Calu3 (cell line): ENCODE measurements around the gene GAS6. TPM values are rescaled to one million over a fixed set of nuclear protein-coding genes. Genes with fewer than 3 reads are reported as not detected.
"Not testable (repeated sequence)": the region's sequence is repeated elsewhere in the genome, so short reads cannot be mapped to it uniquely, and the experiment has no call there.

ENCODE experiments used
- BruUV-seq: library from RNA; stranded (reverse); fragments of 400-500 nt; replicated peaks from 2 replicates; lab custom pipeline; 2021; lab: Mats Ljungman, UMichigan
- CTCF ChIA-PET: fragments of 300-600 bp; sonication (Branson Sonifier 250); formaldehyde crosslinking; loops from one replicate; lab custom pipeline; 2022; ENCODE audit warnings: antibody characterized with exemption; lab: Charles Lee
- DNase-seq: peaks from one replicate; pipeline ENCODE4 v3.0.0; 2022
- H3K27ac Mint-ChIP-seq: one replicate; pipeline ENCODE4 v1.8.0; 2022; ENCODE audit warnings: mixed read lengths; ENCODE audit not compliant: unreplicated experiment
- H3K27me3 Mint-ChIP-seq: one replicate; pipeline ENCODE4 v1.8.0; 2022; ENCODE audit warnings: mixed read lengths; ENCODE audit not compliant: unreplicated experiment
- H3K36me3 Mint-ChIP-seq: one replicate; pipeline ENCODE4 v1.8.0; 2022; ENCODE audit warnings: mild to moderate bottlenecking, moderate library complexity, mixed read lengths; ENCODE audit not compliant: insufficient read depth, unreplicated experiment
- H3K4me1 Mint-ChIP-seq: one replicate; pipeline ENCODE4 v1.8.0; 2022; ENCODE audit warnings: mild to moderate bottlenecking, low read depth, mixed read lengths; ENCODE audit not compliant: unreplicated experiment
- H3K4me3 Mint-ChIP-seq: one replicate; pipeline ENCODE4 v1.8.0; 2022; ENCODE audit warnings: mild to moderate bottlenecking, low read depth, moderate library complexity, mixed read lengths; ENCODE audit not compliant: unreplicated experiment
- H3K9me3 Mint-ChIP-seq: one replicate; pipeline ENCODE4 v1.8.0; 2022; ENCODE audit warnings: low read depth, mixed read lengths; ENCODE audit not compliant: unreplicated experiment
- CTCF ChIP-seq: fragments of 200-600 bp; IDR thresholded peaks from one replicate; pipeline ENCODE4 v1.8.0; 2022; ENCODE audit warnings: antibody characterized with exemption; ENCODE audit not compliant: unreplicated experiment
- intact Hi-C: fragments of 100-400 bp; cut with micrococcal nuclease; formaldehyde crosslinking; loops from one replicate; pipeline ENCODE4 v1.10.0; 2022; ENCODE audit not compliant: unreplicated experiment
- total RNA-seq: library from RNA; stranded (reverse); gene quantifications from 2 replicates; pipeline ENCODE4 v1.2.3, GENCODE V29; 2022

Gene GAS6
- total RNA-seq, 1 experiment from 2014 or later: 0.42 TPM

- H3K27me3 Mint-ChIP-seq: no peaks in the 10 kb centered on the region
- no peaks in the 10 kb centered on the region for H3K9me3 Mint-ChIP-seq
- TF ChIP-seq CTCF: no peak
- DNase-seq: no peak
- no TSS peak for BruUV-seq
- CTCF ChIA-PET: no interaction called here
- no peaks in the 10 kb centered on the region for H3K4me1 Mint-ChIP-seq
- intact Hi-C loops: no loop called here
- H3K4me3 Mint-ChIP-seq: no peak overlapping the region
- H3K27ac Mint-ChIP-seq: no peak overlapping the region
- no peaks in the 10 kb centered on the region for H3K36me3 Mint-ChIP-seq
These were observed 36.9 kb downstream of the GAS6 start for GRCh38 chr13:113827021-113827420.

DNA sequence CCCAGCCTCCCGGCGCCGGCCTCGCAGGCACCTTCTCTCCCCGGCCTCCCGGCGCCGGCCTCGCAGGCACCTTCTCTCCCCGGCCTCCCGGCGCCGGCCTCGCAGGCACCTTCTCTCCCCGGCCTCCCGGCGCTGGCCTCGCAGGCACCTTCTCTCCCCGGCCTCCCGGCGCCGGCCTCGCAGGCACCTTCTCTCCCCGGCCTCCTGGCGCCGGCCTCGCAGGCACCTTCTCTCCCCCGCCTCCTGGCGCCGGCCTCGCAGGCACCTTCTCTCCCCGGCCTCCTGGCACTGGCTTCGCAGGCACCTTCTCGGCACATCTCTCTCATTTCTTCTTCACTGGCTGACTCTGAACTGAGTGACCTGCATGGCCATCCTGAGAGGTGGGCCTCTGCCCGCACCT is 37.4 kb downstream of the GAS6 start:
- H3K36me3 Mint-ChIP-seq, H3K4me1 Mint-ChIP-seq, H3K27ac Mint-ChIP-seq, DNase-seq, H3K27me3 Mint-ChIP-seq, BruUV-seq, CTCF ChIA-PET, H3K4me3 Mint-ChIP-seq, intact Hi-C loops, H3K9me3 Mint-ChIP-seq: not testable (repeated sequence)

GRCh38 chr13:113825841-113826240 is 38.0 kb downstream of the GAS6 start:
- no peak for DNase-seq
- no peak overlapping the region for H3K27ac Mint-ChIP-seq
- intact Hi-C loops: no loop called here
- no peaks in the 10 kb centered on the region for H3K4me1 Mint-ChIP-seq
- CTCF ChIA-PET: no interaction called here
- TF ChIP-seq CTCF: no peak
- no peaks in the 10 kb centered on the region for H3K9me3 Mint-ChIP-seq
- no peaks in the 10 kb centered on the region for H3K36me3 Mint-ChIP-seq
- no peaks in the 10 kb centered on the region for H3K27me3 Mint-ChIP-seq
- BruUV-seq: no TSS peak
- no peak overlapping the region for H3K4me3 Mint-ChIP-seq

- intact Hi-C loops: no loop called here
- Mint-ChIP-seq H3K36me3 (no peaks in the 10 kb centered on the region), H3K4me3 (no peak overlapping the region), H3K27ac (no peak overlapping the region), H3K9me3 (no peaks in the 10 kb centered on the region), H3K4me1 (no peaks in the 10 kb centered on the region), H3K27me3 (no peaks in the 10 kb centered on the region)
- no peak for TF ChIP-seq CTCF
- CTCF ChIA-PET: no interaction called here
- no TSS peak for BruUV-seq
- DNase-seq: no peak
These were observed 40.1 kb downstream of the GAS6 start for GRCh38 chr13:113823771-113824170.

DNA sequence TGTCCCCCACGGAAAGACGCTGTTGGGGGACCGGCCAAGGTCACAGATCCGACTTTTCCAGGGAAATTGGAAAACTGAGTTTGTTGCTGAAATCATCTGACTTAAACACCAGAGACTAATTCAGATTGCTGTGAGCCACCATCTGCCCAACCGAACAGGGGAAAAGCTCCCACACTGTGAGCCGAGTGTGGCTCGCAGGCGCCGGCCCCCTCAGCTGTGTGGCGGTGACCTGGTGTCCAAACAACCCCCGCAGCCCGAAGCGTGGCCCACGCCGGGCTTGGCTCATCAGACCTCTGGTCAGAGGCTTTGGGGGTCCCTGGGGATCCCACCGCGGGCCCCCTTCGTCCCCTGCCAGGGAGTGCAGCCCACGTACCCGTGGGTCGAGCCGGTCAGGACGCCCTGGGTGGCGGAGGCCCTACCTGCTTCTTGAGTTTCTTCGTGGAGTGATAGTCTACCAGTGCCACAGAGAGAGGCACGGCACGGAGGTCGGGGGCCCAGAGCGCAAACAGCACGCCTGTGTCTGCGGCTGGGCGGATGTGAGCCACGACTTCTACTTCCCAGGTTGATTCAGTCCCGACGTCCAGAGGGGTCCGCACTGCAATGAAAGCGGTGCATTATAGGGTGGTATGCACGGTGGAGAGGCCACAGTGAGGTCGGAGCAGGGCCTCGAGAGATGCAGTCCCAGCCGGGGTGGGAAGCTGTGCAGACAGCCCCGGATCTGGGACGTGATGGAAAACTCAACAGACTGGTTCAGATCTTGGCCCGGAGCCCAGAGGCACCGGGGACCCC is 40.7 kb downstream of the GAS6 start:
- intact Hi-C loops: no loop called here
- no peaks in the 10 kb centered on the region for H3K36me3 Mint-ChIP-seq
- no peaks in the 10 kb centered on the region for H3K9me3 Mint-ChIP-seq
- no peak for DNase-seq
- TF ChIP-seq CTCF: no peak
- CTCF ChIA-PET: no interaction called here
- no peak overlapping the region for H3K27ac Mint-ChIP-seq
- BruUV-seq: no TSS peak
- no peaks in the 10 kb centered on the region for H3K27me3 Mint-ChIP-seq
- no peaks in the 10 kb centered on the region for H3K4me1 Mint-ChIP-seq
- H3K4me3 Mint-ChIP-seq: no peak overlapping the region
